GM12878 (cell line): ENCODE results near the gene LRRC27. TPM values are rescaled to one million over a fixed set of nuclear protein-coding genes. Genes with fewer than 3 reads are reported as not detected.

Experiments used
- POLR2AphosphoS5 ChIP-seq: IDR thresholded peaks from 2 replicates; pipeline ENCODE4 v1.6.1; 2011; ENCODE audit warnings: mild to moderate bottlenecking, low read length, inconsistent platforms
- ZNF274 ChIP-seq: IDR thresholded peaks from one replicate; pipeline ENCODE4 v1.8.0; 2011; ENCODE audit not compliant: insufficient read length, insufficient read depth
- polyA plus RNA-seq, 11 experiments: library from polyadenylated mRNA; depleted of rRNA in 4 of 11; unstranded in 6 of 11; stranded (reverse) in 5 of 11; fragments of >200 nt; fragmentation: Nextera tagmentation in 4 of 11; fragmentation: Illumina TruSeq in 1 of 11; extraction: Ambion mirVana in 4 of 11; extraction: Trizol in 1 of 11; gene quantifications; 1 replicate in 1 of 11; 2 replicates in 10 of 11; pipeline versions ENCODE4 v1.2.1 to v1.2.3, GENCODE V29; 2011 to 2016; ENCODE audit warnings: inconsistent platforms in 2 of 11, missing spikeins in 2 of 11, low read depth in 1 of 11
- total RNA-seq, 4 experiments: library from RNA; depleted of rRNA in 3 of 4; stranded (reverse); fragments of >200 nt in 3 of 4; fragmentation: Illumina TruSeq in 1 of 4; extraction: Trizol in 1 of 4; gene quantifications; 2 replicates each; pipeline versions ENCODE4 v1.2.1 to v1.2.3, GENCODE V29; 2013 to 2021
- TF ChIP-seq, protein P1 (sequence below): fragments of 450-650 bp; IDR thresholded peaks from 2 replicates; pipeline ENCODE4 v1.6.1; 2017; ENCODE audit warnings: mild to moderate bottlenecking, moderate library complexity
- TF ChIP-seq, protein P2 (sequence below): fragments of 450-650 bp; IDR thresholded peaks from 2 replicates; pipeline ENCODE4 v1.6.1; 2017; ENCODE audit warnings: mild to moderate bottlenecking, low read depth, inconsistent platforms; ENCODE audit not compliant: poor library complexity, severe bottlenecking

The LRRC27 gene
- total and polyA plus RNA-seq, 10 of the 15 experiments (the other 5 are each of a cell fraction or from before 2014, with no cell fraction given), result 0.48 to 6.9 (median 4.7) TPM

DNA sequence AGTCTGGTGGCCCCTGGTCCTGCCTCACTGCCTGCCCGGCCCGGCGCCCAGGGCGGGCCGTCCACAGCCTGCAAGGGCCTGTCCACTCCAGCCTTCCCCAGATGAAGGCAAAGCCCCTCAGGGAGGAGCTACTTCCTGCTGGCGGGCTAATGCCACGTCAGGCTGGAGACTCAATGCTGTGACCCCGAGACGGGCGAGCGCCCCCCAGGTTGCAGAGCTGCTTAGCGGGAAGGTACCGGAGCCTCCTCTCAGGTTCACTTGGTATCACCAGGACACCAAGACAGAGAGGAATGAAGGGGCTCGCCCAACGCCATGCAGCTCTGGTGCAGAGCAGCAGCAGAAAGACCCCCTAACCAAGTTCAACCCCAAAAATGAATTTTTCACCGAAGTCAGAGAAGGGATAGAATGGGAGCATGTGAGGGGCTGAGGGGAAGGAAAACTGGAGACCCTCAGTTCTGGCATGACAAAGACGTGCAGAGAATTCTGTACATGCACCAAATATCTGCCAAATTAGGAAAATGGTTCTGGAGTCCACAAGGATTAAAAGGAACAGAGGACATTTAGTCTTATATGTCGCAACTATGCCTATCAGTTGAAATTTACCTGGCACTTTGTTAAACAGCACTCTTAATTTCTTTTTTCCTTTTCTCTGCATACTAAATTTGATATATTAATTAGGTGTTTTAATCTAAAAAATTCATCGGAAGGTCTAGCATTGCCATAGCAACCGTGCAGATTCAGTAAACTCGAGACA, 27.1 kb upstream of the LRRC27 start (continued):
- TF ChIP-seq, protein P1, sequence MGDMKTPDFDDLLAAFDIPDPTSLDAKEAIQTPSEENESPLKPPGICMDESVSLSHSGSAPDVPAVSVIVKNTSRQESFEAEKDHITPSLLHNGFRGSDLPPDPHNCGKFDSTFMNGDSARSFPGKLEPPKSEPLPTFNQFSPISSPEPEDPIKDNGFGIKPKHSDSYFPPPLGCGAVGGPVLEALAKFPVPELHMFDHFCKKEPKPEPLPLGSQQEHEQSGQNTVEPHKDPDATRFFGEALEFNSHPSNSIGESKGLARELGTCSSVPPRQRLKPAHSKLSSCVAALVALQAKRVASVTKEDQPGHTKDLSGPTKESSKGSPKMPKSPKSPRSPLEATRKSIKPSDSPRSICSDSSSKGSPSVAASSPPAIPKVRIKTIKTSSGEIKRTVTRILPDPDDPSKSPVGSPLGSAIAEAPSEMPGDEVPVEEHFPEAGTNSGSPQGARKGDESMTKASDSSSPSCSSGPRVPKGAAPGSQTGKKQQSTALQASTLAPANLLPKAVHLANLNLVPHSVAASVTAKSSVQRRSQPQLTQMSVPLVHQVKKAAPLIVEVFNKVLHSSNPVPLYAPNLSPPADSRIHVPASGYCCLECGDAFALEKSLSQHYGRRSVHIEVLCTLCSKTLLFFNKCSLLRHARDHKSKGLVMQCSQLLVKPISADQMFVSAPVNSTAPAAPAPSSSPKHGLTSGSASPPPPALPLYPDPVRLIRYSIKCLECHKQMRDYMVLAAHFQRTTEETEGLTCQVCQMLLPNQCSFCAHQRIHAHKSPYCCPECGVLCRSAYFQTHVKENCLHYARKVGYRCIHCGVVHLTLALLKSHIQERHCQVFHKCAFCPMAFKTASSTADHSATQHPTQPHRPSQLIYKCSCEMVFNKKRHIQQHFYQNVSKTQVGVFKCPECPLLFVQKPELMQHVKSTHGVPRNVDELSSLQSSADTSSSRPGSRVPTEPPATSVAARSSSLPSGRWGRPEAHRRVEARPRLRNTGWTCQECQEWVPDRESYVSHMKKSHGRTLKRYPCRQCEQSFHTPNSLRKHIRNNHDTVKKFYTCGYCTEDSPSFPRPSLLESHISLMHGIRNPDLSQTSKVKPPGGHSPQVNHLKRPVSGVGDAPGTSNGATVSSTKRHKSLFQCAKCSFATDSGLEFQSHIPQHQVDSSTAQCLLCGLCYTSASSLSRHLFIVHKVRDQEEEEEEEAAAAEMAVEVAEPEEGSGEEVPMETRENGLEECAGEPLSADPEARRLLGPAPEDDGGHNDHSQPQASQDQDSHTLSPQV, result no peak
- TF ChIP-seq, protein P2, sequence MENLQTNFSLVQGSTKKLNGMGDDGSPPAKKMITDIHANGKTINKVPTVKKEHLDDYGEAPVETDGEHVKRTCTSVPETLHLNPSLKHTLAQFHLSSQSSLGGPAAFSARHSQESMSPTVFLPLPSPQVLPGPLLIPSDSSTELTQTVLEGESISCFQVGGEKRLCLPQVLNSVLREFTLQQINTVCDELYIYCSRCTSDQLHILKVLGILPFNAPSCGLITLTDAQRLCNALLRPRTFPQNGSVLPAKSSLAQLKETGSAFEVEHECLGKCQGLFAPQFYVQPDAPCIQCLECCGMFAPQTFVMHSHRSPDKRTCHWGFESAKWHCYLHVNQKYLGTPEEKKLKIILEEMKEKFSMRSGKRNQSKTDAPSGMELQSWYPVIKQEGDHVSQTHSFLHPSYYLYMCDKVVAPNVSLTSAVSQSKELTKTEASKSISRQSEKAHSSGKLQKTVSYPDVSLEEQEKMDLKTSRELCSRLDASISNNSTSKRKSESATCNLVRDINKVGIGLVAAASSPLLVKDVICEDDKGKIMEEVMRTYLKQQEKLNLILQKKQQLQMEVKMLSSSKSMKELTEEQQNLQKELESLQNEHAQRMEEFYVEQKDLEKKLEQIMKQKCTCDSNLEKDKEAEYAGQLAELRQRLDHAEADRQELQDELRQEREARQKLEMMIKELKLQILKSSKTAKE, result no peak
- no peak for TF ChIP-seq ZNF274
- TF ChIP-seq POLR2AphosphoS5, result no peak
